K562 (cell line): Measurements from ENCODE around the gene SLC25A48. TPM values are rescaled to one million over a fixed set of nuclear protein-coding genes. Genes with fewer than 3 reads are reported as not detected.

Experiments
- HCFC1 ChIP-seq: IDR thresholded peaks from 2 replicates; pipeline ENCODE4 v1.6.1; 2012; ENCODE audit warnings: low read depth, low read length, improper control_type of control experiment
- MTF1 ChIP-seq: fragments of 250-450 bp; sonication (Bioruptor Pico); IDR thresholded peaks from 2 replicates; pipeline ENCODE4 v1.9.0; 2021; ENCODE audit warnings: moderate library complexity, mild to moderate bottlenecking, inconsistent platforms, borderline replicate concordance
- POLR2H ChIP-seq: IDR thresholded peaks from 2 replicates; pipeline ENCODE4 v1.6.1; 2016; ENCODE audit warnings: missing genetic modification characterization, low read depth, mild to moderate bottlenecking, control low read depth, missing compliant biosample characterization, moderate library complexity
- SRSF3 ChIP-seq: fragments of 200-400 bp; formaldehyde crosslinking; IDR thresholded peaks from 2 replicates; pipeline ENCODE4 v1.6.1; 2016; ENCODE audit warnings: mild to moderate bottlenecking, low read length, moderate library complexity; ENCODE audit not compliant: insufficient read depth
- ZNF124 ChIP-seq: sonication (generic); formaldehyde crosslinking; IDR thresholded peaks from 2 replicates; pipeline ENCODE4 v1.8.1; 2022; ENCODE audit warnings: missing genetic modification reagents
- ZNF197 ChIP-seq: fragments of 200-800 bp; sonication (Bioruptor generic); IDR thresholded peaks from 2 replicates; pipeline ENCODE4 v1.6.1; 2016; ENCODE audit warnings: low read depth, missing genetic modification characterization, missing compliant biosample characterization
- polyA plus RNA-seq, 8 experiments: library from polyadenylated mRNA; depleted of rRNA in 4 of 8; stranded (reverse) in 5 of 8; unstranded in 3 of 8; fragments of >200 nt; fragmentation: Nextera tagmentation in 2 of 8; fragmentation: Illumina TruSeq in 1 of 8; extraction: Ambion mirVana in 2 of 8; extraction: Trizol in 1 of 8; gene quantifications; 2 replicates each; pipeline versions ENCODE4 v1.2.1 to v1.2.3, GENCODE V29; 2011 to 2014; ENCODE audit warnings: inconsistent platforms in 1 of 8, missing spikeins in 1 of 8
- total RNA-seq, 7 experiments: library from RNA; depleted of rRNA in 6 of 7; stranded (reverse); fragments of >200 nt in 6 of 7; fragmentation: Illumina TruSeq in 2 of 7; extraction: Trizol in 2 of 7; gene quantifications; 2 replicates each; pipeline versions ENCODE4 v1.2.1 to v1.2.3, GENCODE V29; 2011 to 2021; ENCODE audit warnings: low replicate concordance in 1 of 7
- TF ChIP-seq, protein P1 (sequence below): fragments of 250-450 bp; sonication (Bioruptor Pico); IDR thresholded peaks from 2 replicates; pipeline ENCODE4 v1.4.0; 2020; ENCODE audit warnings: mild to moderate bottlenecking, moderate library complexity

The SLC25A48 gene
- total and polyA plus RNA-seq, 9 of the 15 experiments (the other 6 are each of a cell fraction or from before 2014, with no cell fraction given) = 0.08 to 0.35 (median 0.23) TPM; not detected in 1

- TF ChIP-seq, protein P1, sequence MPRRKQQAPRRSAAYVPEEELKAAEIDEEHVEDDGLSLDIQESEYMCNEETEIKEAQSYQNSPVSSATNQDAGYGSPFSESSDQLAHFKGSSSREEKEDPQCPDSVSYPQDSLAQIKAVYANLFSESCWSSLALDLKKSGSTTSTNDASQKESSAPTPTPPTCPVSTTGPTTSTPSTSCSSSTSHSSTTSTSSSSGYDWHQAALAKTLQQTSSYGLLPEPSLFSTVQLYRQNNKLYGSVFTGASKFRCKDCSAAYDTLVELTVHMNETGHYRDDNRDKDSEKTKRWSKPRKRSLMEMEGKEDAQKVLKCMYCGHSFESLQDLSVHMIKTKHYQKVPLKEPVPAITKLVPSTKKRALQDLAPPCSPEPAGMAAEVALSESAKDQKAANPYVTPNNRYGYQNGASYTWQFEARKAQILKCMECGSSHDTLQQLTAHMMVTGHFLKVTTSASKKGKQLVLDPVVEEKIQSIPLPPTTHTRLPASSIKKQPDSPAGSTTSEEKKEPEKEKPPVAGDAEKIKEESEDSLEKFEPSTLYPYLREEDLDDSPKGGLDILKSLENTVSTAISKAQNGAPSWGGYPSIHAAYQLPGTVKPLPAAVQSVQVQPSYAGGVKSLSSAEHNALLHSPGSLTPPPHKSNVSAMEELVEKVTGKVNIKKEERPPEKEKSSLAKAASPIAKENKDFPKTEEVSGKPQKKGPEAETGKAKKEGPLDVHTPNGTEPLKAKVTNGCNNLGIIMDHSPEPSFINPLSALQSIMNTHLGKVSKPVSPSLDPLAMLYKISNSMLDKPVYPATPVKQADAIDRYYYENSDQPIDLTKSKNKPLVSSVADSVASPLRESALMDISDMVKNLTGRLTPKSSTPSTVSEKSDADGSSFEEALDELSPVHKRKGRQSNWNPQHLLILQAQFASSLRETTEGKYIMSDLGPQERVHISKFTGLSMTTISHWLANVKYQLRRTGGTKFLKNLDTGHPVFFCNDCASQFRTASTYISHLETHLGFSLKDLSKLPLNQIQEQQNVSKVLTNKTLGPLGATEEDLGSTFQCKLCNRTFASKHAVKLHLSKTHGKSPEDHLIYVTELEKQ (CRISPR knock-in tag) = no peak
- no peak for TF ChIP-seq MTF1
- TF ChIP-seq ZNF197 (CRISPR knock-in tag) = no peak
- TF ChIP-seq SRSF3 = no peak
- no peak for TF ChIP-seq POLR2H (tag)
- no peak for TF ChIP-seq ZNF124 (CRISPR knock-in tag)
- TF ChIP-seq HCFC1 = no peak
- TF ChIP-seq, all 486 proteins: peak for 0
Observed at GRCh38 chr5:135905144-135905543, 70.7 kb downstream of the SLC25A48 start (continued).
